ENCODE results near the gene DNAJC9.
"Not testable (repeated sequence)": the region's sequence is repeated elsewhere in the genome, so short reads cannot be mapped to it uniquely, and the experiment has no call there.

The DNAJC9 gene

GRCh38 chr10:73246646-73247508 lies at the start of gene DNAJC9:
TSS of gene DNAJC9 (minus strand) at chr10:73247255. CDS start at chr10:73247189, 66 bp downstream.
- peak; percentile 96 to 98 for DNase-seq (ENCODE audit: low read depth in 2 of 2)

DNA sequence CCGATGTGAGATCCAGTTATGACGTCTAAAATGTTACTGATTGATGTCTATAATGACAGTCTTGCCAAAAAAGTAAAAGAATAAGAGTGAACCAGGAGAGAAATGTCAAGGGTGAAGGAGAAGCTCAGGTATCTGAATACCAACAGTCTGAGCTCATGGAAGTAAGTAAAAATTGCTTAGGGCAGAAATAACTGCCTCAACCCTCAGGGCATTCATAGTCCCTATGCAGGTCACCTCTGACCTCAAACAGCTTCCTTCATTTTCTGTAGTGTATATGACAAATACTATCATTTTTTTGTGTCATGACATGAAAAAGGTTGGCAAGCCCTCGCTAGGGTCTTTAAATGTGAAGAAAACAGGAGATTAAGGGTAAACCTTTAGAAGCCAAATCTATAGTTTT lies 46.4 kb upstream of the DNAJC9 start:
- DNase-seq (ENCODE audit: low read depth in 2 of 2), result no peak

DNA sequence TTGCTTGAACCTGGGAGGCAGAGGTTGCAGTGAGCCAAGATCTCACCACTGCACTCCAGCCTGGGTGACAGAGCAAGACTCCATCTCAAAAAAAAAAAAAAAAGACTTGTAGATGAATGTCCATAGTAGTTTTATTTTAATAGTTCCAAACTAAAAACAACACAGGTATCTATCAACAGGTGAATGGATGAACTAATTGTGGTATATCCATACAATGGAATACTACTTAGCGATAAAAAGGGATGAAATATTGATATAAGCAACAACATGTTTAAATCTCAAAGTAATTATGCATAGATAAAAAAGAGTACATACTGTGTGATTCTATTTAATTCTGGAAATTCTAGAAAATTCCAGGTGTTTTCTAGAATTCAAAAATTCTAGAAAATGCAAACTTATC lies 42.9 kb upstream of the DNAJC9 start:
- DNase-seq (ENCODE audit: low read depth in 2 of 2), result no peak

DNA sequence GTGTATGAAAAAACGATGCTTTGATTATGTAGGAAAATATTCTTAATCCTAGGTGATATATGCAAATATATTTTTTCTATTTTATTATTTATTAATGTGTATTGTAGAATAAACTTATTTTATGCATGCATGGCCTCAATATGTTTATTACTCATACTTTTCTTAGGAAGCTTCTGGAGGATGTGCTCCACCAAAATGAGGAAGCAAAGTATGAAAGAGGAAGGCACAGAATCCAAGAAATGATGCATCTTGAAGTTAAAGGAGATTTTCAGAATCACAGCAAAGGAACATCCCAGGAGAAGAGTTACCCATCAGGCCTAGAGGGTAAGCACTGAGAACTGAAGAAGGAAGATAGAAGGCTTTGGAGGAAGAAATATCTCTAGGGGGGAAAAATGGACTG lies 40.4 kb upstream of the DNAJC9 start:
- no peak for DNase-seq (ENCODE audit: low read depth in 2 of 2)

GRCh38 chr10:73281097-73281496 lies 34.0 kb upstream of the DNAJC9 start:
- no peak for DNase-seq (ENCODE audit: low read depth in 2 of 2)

DNA sequence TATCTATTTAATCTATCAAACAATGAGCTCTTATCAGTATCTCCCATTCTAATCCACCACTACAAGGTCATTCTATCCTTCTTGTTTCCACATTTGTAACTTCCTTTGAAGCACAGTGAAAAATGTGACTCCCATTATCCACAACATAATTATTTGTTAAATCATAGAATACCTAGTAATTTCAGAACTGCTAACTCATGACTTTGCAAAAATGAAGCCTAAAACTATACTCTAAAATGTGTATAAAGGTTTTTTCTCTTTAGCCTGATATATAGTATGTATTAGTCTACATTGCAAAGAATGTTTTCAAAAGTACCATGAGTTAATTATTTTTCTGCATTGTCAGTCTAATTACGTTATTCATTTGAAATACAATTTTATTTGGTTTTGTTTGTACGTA lies 17.4 kb upstream of the DNAJC9 start:
- DNase-seq (ENCODE audit: low read depth in 2 of 2), result no peak

DNA sequence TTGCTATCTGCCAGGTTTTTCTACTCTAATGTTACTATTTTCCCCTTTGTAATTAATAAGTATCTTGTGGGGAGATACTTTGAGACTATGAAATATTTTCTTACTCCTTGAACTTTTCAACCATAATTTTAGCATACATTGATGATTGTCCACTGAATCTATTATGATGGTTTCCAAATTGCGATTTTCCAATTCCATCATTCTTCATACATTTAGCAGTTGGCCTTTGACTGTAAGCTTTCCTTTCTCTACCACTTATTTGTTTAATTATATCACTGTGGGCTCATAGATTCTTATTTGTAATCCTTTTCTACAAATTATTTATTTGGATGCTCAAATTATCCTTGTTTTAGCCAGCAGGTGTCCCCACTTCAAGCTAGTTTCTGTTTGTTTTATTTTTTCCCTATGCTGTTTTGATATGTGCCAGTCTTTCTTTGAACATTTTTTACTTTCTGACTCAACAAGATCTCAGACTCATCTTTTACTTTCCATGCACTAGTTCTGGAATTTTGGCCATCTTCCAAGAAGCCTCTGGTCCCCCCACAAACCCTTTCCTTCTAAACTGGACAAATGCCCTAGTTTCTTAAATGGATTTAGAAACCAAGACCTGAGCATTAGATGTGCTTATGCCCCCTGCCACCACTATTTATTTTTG lies 16.8 kb upstream of the DNAJC9 start:
- DNase-seq (ENCODE audit: low read depth in 2 of 2), result no peak

DNA sequence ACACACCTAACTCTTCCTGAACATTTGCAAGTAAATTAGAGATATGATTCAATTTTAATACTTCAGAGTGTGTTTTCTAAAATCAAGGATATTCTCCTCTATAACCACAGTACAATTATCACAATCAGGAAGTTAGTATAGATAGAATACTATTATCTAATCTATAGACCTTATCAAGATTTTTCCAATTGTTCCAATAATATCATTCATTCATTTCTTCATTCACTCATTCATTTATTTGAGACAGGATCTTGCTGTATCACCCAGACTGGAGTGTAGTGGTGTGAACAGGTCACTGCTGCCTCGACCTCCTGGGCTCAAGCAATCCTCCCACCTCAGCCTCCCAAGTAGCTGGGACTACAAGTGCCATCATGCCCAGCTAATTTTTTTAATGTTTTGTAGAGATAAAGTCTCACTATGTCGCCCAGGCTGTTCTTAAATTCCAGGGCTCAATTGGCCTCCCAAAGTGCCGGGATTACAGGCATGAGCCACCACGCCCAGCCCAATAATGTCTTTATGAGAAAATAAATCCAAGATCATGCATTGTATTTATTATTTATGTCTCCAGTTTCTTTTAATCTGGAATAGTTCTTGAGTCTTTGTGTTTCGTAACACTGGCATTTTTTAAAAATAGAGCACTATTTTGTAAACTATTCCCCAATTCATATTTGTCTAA lies 16.0 kb upstream of the DNAJC9 start:
- DNase-seq (ENCODE audit: low read depth in 2 of 2), result no peak

DNA sequence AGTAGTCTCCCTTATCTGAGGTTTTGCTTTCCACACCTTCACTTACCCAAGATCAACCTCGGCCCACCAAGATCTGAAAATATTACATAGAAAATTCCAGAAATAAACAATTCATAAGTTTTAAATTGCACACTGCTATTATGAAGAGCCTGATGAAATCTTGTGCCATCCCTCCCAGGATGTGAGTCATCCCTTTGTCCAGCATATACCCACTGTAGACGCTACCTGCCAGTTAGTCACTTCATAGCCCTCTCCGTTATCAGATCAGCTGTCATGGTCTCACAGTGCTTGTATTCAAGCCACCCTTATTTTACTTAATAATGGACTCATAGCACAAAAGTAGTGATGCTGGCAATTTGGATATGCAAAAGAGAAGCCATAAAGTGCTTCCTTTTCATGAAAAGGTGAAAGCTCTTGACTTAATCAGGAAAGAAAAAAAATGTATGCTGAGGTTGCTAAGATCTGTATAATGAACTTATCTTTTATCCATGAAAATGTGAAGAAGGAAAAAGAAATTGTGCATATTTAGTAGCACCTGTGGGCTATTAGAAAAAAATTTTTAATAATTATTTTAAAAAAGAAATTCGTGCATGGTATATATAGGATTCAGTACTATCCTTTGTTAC lies 15.2 kb upstream of the DNAJC9 start:
- DNase-seq (ENCODE audit: low read depth in 2 of 2), result no peak

DNA sequence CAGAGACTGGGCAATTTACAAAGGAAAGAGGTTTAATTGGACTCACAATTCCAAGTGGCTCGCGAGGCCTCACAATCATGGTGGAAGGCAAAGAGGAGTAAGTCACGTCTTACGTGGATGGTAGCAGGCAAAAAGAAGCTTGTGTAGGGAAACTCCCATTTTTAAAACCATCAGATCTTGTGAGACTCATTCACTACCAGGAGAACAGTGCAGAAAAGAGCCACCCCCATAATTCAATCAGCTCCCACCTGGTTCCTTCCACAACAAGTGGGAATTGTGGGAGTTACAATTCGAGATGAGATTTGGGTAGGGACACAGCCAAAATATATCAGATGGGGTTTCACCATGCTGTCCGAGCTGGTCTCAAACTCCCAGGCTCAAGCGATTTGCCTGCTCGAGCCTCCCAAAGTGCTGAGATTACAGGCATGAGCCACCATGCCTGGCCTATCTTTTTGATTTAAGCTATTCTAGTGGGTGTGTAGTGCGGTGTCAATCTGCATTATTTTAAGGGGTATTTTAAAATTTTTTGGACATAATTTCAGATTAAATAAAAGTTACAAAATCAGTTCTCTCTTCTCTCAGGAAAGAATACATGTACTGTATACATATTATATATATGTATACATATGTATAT lies 14.4 kb upstream of the DNAJC9 start:
- no peak for DNase-seq (ENCODE audit: low read depth in 2 of 2)

- not testable (repeated sequence) for DNase-seq (ENCODE audit: low read depth in 2 of 2)
These were observed 11.6 kb upstream of the DNAJC9 start for GRCh38 chr10:73258612-73259011.

DNA sequence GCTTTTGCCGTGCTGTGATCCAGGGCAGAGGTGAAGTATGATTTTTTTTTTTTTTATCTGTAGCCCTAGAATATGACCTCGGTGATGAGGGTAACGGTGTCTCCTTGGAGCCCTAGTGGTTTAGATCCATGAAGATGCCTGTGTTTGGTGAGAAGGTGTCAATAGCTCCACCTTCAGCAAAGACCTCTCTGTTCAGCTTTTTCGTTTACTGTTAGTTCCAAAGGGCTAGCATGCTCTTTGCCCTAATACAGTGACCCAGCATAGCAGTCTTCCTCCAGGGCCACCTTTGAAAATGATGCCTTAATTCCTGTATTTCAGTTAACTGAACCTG lies 6.1 kb upstream of the DNAJC9 start:
- no peak for DNase-seq (ENCODE audit: low read depth in 2 of 2)

GRCh38 chr10:73252445-73253224 lies 5.6 kb upstream of the DNAJC9 start, which contains the start of gene MRPS16:
TSS of gene MRPS16 (minus strand) at chr10:73252644. CDS start at chr10:73252482, 162 bp downstream.
- peak; percentile 78 to 89 for DNase-seq (ENCODE audit: low read depth in 2 of 2)

DNA sequence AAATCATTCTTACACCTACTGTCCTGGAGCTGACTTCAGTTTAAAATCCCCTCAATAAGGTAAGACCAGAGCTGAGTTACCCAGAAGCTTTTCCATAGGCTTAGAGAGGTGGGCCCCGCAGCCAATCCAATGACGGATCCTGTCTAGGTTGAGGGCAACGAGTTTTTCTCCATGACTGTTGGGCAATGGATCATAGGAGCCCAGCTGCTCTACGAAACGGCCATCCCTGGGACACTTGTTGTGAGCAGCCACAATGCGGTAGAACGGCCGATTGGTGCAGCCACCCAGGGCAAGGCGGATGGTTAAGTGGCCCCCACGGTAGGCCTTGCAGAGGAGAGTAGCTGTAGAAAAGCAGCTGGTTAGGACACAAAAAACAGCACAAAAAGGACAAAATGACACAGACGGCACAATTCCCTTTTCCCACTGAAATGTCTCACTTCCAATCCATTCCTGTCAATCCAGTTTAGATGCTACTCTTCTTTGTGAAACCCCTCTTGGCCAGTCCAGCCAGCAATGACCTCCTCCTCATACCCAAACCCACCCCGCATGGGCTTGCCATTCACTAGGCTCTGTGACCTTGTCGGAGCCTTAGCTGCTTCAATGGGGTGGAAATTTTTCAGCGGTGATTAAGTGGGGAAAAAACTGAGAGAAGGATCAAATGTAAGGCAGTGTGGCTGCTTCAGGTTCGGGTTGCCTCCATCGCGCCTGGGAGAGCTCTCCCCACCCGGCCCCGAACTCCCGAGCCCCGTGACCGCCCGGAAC lies 4.8 kb upstream of the DNAJC9 start:
- no peak for DNase-seq (ENCODE audit: low read depth in 2 of 2)

DNA sequence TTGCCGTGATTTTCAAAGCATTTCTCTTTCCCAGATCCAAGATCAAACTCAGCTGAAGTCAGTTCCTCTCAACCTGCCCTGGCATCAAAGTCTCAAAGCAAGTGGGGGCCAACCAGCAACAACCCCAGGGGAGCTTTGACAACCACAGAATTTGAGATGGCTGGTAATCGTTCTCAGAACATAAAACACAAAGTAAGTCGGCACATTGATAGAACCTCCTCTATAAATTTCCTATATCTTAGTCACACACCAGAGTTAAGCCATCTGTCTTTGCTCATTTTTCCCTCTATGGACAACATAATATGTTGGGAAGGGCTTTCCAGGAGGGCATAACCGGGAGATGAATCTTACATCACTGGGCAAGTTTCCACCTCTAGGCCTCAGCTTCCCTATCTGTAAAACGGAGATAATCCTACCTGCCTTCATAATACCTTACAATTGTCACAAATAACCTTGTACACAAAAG lies 1.2 kb upstream of the DNAJC9 start:
- no peak for DNase-seq (ENCODE audit: low read depth in 2 of 2)

- no peak for DNase-seq (ENCODE audit: low read depth in 2 of 2)
These were observed 629 bp upstream of the DNAJC9 start for GRCh38 chr10:73247509-73248258.

- DNase-seq (ENCODE audit: low read depth in 2 of 2), result no peak
These were observed 771 bp downstream of the DNAJC9 start for GRCh38 chr10:73246322-73246645.

GRCh38 chr10:73244866-73245477 lies 2.1 kb downstream of the DNAJC9 start:
- DNase-seq (ENCODE audit: low read depth in 2 of 2), result no peak

DNA sequence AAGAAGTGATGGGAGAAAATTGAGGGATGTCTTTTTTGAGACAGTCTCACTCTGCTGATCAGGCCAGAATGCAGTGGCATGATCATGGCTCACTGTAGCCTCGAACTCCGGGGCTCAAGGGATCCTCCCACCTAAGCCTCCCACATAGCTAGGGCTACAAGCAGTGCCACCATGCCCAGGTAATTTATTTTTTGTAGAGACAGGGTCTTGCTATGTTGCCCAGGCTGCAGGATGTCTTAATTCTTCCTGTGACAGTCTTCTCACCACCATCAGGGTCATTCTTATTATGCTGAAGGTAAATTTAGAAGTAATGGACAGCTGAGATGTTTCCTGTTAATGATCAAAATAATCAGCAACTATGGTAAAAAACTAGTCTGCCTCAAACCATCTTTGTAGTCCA lies 7.1 kb downstream of the DNAJC9 start:
- DNase-seq (ENCODE audit: low read depth in 2 of 2), result no peak
